ENCODE data around the gene ZFP14.
"Not testable (repeated sequence)": the region's sequence is repeated elsewhere in the genome, so short reads cannot be mapped to it uniquely, and the experiment has no call there.

DNA sequence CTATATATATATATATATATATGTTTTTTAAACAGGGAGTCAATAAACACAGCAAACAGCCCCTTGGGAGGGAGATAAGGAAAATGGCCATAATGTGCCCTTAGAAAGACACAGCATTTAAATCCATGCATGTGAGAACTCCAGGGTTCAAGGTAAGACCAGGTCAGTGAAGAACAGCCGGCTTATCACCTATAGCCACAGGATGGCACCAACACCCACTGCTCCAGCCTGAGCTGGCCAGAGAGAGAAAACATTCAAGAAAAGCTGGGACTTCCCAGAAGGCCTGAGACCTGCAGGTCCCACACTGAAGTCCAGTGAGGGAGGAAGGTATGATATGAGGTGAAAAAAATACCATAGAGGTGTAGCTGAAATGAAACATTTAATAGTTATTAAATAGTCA lies 63.8 kb downstream of the ZFP14 start:
- TF ChIP-seq, protein P1, sequence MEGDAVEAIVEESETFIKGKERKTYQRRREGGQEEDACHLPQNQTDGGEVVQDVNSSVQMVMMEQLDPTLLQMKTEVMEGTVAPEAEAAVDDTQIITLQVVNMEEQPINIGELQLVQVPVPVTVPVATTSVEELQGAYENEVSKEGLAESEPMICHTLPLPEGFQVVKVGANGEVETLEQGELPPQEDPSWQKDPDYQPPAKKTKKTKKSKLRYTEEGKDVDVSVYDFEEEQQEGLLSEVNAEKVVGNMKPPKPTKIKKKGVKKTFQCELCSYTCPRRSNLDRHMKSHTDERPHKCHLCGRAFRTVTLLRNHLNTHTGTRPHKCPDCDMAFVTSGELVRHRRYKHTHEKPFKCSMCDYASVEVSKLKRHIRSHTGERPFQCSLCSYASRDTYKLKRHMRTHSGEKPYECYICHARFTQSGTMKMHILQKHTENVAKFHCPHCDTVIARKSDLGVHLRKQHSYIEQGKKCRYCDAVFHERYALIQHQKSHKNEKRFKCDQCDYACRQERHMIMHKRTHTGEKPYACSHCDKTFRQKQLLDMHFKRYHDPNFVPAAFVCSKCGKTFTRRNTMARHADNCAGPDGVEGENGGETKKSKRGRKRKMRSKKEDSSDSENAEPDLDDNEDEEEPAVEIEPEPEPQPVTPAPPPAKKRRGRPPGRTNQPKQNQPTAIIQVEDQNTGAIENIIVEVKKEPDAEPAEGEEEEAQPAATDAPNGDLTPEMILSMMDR (IDR thresholded peaks at IDR 0.05) = not testable (repeated sequence)
- not testable (repeated sequence) for TF ChIP-seq POLR2A (IDR thresholded peaks at IDR 0.05)

Measured in testis (tissue), 2 donors.